HAP-1 (cell line): ENCODE results near the gene RTP3.
"Not testable (repeated sequence)": the region's sequence is repeated elsewhere in the genome, so short reads cannot be mapped to it uniquely, and the experiment has no call there.

Experiments used
- DNase-seq, 2 experiments: peaks; one replicate each; pipeline ENCODE4 v3.0.0-alpha.2; 2016 to 2020; ENCODE audit warnings: low spot score in 2 of 2
- H3K27me3 ChIP-seq: fragments of 250-450 bp; sonication (Bioruptor Pico); 2 replicates; pipeline ENCODE4 v1.5.1; 2020; ENCODE audit warnings: low read depth, mild to moderate bottlenecking, moderate library complexity
- H3K36me3 ChIP-seq: fragments of 250-450 bp; sonication (Bioruptor Pico); replicated peaks from 2 replicates; pipeline ENCODE4 v1.5.1; 2020; ENCODE audit warnings: mild to moderate bottlenecking
- H3K4me1 ChIP-seq: fragments of 250-450 bp; sonication (Bioruptor Pico); 2 replicates; pipeline ENCODE4 v1.5.1; 2020; ENCODE audit warnings: mild to moderate bottlenecking
- H3K4me3 ChIP-seq: fragments of 250-450 bp; sonication (Bioruptor Pico); 2 replicates; pipeline ENCODE4 v1.5.1; 2020; ENCODE audit warnings: mild to moderate bottlenecking, moderate library complexity
- H3K9me3 ChIP-seq: fragments of 250-450 bp; sonication (Bioruptor Pico); 2 replicates; pipeline ENCODE4 v1.5.1; 2020; ENCODE audit warnings: mild to moderate bottlenecking, moderate library complexity
- in situ Hi-C: fragments of 300-500 bp; cut with MboI; formaldehyde crosslinking; loops from 3 replicates; pipeline ENCODE4 v1.14.3; 2020; ENCODE audit warnings: low sequenced_read_pairs, inconsistent platforms, mixed read lengths

Gene RTP3

GRCh38 chr3:46542344-46542743 lies 44.6 kb downstream of the RTP3 start:
- no peaks in the 10 kb centered on the region for H3K27me3 ChIP-seq
- H3K4me3 ChIP-seq: no peak overlapping the region
- H3K4me1 ChIP-seq: peaks cover 4% of the 10 kb centered on the region
- DNase-seq: no peak
- H3K9me3 ChIP-seq: no peaks in the 10 kb centered on the region
- in situ Hi-C loops: no loop called here
- H3K36me3 ChIP-seq: no peaks in the 10 kb centered on the region

GRCh38 chr3:46542801-46543201 lies 45.0 kb downstream of the RTP3 start:
- Histone ChIP-seq H3K27me3 (no peaks in the 10 kb centered on the region), H3K4me1 (no peaks in the 10 kb centered on the region; the same call in 1 of the 2 replicates), H3K4me3 (no peak overlapping the region), H3K9me3 (no peaks in the 10 kb centered on the region), H3K36me3 (no peaks in the 10 kb centered on the region)
- no peak for DNase-seq
- in situ Hi-C loops: no loop called here

GRCh38 chr3:46544771-46545503 lies 47.2 kb downstream of the RTP3 start:
- no peaks in the 10 kb centered on the region for H3K9me3 ChIP-seq
- H3K27me3 ChIP-seq: no peaks in the 10 kb centered on the region
- in situ Hi-C loops: no loop called here

GRCh38 chr3:46545818-46546630 lies 48.2 kb downstream of the RTP3 start:
- DNase-seq: no peak
- in situ Hi-C loops: no loop called here
- H3K27me3 ChIP-seq: no peaks in the 10 kb centered on the region
- no peaks in the 10 kb centered on the region for H3K9me3 ChIP-seq
- no peak overlapping the region for H3K4me3 ChIP-seq
- no peaks in the 10 kb centered on the region; the same call in 1 of the 2 replicates for H3K4me1 ChIP-seq
- H3K36me3 ChIP-seq: no peaks in the 10 kb centered on the region

More at GRCh38 chr3:46544771-46545503, 47.2 kb downstream of the RTP3 start:
- Histone ChIP-seq H3K36me3 (no peaks in the 10 kb centered on the region), H3K4me3 (no peak overlapping the region), H3K4me1 (no peaks in the 10 kb centered on the region; the same call in 1 of the 2 replicates)
- no peak for DNase-seq

GRCh38 chr3:46546896-46547440 lies 49.2 kb downstream of the RTP3 start:
- DNase-seq: no peak
- Histone ChIP-seq H3K4me1 (no peaks in the 10 kb centered on the region; the same call in 1 of the 2 replicates), H3K4me3 (no peak overlapping the region), H3K9me3 (no peaks in the 10 kb centered on the region; the same call in 1 of the 2 replicates), H3K36me3 (no peaks in the 10 kb centered on the region), H3K27me3 (no peaks in the 10 kb centered on the region)
- in situ Hi-C loops: no loop called here

GRCh38 chr3:46548611-46549010 lies 50.8 kb downstream of the RTP3 start:
- H3K27me3 ChIP-seq, H3K36me3 ChIP-seq, in situ Hi-C loops, H3K4me3 ChIP-seq, H3K9me3 ChIP-seq, H3K4me1 ChIP-seq, DNase-seq: not testable (repeated sequence)

- no peak for DNase-seq
- no peaks in the 10 kb centered on the region; the same call in 1 of the 2 replicates for H3K9me3 ChIP-seq
- H3K27me3 ChIP-seq: no peaks in the 10 kb centered on the region
- no peak overlapping the region for H3K4me3 ChIP-seq
- H3K36me3 ChIP-seq: no peaks in the 10 kb centered on the region
- H3K4me1 ChIP-seq: no peaks in the 10 kb centered on the region
- in situ Hi-C loops: no loop called here
Observed at GRCh38 chr3:46549408-46549904, 51.7 kb downstream of the RTP3 start.

GRCh38 chr3:46549989-46550388 lies 52.2 kb downstream of the RTP3 start:
- Histone ChIP-seq H3K9me3 (no peaks in the 10 kb centered on the region; the same call in 1 of the 2 replicates), H3K4me1 (no peaks in the 10 kb centered on the region), H3K4me3 (no peak overlapping the region), H3K27me3 (no peaks in the 10 kb centered on the region), H3K36me3 (no peaks in the 10 kb centered on the region)
- no peak for DNase-seq
- in situ Hi-C loops: no loop called here
